KOPT-K1 (cell line): Measurements from ENCODE around the gene RCAN2.

Experiments used
- H3K27ac ChIP-seq: fragments of 200-600 bp; sonication (generic); 2 replicates; pipeline ENCODE4 v1.5.1; 2016; ENCODE audit warnings: antibody characterized with exemption, mild to moderate bottlenecking, low read depth, low read length; ENCODE audit not compliant: poor library complexity, severe bottlenecking
- H3K36me3 ChIP-seq: fragments of 200-600 bp; sonication (generic); 2 replicates; pipeline ENCODE4 v1.5.1; 2017; ENCODE audit warnings: antibody characterized with exemption, mild to moderate bottlenecking, low read length, moderate library complexity; ENCODE audit not compliant: insufficient read depth
- H3K9me3 ChIP-seq: fragments of 200-600 bp; sonication (generic); 2 replicates; pipeline ENCODE4 v1.5.1; 2017; ENCODE audit warnings: antibody characterized with exemption, low read length, mild to moderate bottlenecking; ENCODE audit not compliant: insufficient read depth, poor library complexity, severe bottlenecking

The RCAN2 gene

GRCh38 chr6:46505693-46506512 is 14.7 kb upstream of the RCAN2 start:
- Histone ChIP-seq H3K36me3 (no peaks in the 10 kb centered on the region), H3K27ac (no peak overlapping the region), H3K9me3 (no peaks in the 10 kb centered on the region)

DNA sequence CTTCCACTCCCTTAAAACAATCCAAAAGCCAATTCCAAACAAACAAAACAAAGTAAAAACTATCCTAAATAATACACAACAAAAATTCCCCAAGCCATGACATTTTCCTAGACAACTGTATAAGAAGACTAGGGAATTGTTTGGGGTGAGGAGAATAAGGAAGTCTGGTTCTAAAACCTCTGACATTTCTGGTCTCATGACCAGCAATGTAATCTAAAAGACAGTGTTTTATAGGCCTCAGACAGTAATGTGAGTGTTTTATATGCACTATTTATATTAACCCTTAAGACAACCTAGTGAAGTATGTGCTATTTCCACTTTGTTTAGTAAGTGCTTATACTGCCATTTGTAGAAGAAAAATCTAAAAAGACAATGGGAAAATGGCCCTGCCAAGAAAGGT is 13.0 kb upstream of the RCAN2 start:
- H3K27ac ChIP-seq, result no peak overlapping the region
- H3K36me3 ChIP-seq, result no peaks in the 10 kb centered on the region
- no peaks in the 10 kb centered on the region for H3K9me3 ChIP-seq

GRCh38 chr6:46502486-46503119 is 11.4 kb upstream of the RCAN2 start:
- H3K9me3 ChIP-seq, result no peaks in the 10 kb centered on the region
- H3K36me3 ChIP-seq, result no peaks in the 10 kb centered on the region
- no peak overlapping the region for H3K27ac ChIP-seq

DNA sequence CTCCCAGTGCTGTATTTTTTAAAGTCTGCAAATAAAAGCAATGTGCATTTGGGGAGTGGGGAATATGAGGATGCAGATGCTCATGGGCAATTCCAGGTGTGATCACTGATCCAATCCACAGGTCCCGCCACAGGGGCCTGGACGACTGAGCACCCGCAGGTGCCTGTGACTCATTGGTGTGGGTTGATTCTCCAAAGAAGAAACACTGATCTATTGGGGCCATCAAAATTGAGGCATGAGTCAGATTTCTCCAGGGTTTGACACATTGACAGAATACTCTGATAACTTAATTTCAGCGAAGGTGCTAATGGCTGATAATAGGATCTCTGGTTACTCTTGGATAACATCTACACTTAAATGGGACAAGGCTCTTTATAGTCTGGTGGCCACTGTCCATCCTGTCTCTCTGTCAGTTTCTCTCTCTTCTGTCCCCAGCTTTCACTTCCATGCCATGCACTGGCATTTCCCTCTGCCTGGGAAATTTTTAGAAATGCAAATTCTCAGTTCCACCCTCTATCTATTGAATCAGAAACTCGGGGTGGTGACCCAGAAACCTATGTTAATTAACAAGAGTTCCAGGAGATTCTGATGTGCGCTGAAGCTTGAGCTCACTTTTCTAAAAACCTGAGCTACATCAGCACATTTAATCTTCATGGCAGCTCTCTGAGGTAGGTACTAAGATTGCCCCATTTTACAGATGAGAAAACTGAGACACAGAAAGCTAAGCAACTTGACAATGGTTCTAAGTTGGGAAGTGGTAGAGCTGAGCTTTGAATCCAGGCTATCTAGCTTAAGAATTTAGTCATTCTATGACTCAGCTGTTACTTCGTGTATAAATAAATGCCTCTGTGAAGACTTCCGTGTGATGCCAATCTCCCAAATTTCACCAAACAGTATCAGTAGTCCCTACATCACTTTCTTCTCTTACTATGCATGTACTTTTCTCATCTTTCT is 10.2 kb upstream of the RCAN2 start:
- Histone ChIP-seq H3K27ac (no peak overlapping the region), H3K36me3 (no peaks in the 10 kb centered on the region), H3K9me3 (no peaks in the 10 kb centered on the region)

DNA sequence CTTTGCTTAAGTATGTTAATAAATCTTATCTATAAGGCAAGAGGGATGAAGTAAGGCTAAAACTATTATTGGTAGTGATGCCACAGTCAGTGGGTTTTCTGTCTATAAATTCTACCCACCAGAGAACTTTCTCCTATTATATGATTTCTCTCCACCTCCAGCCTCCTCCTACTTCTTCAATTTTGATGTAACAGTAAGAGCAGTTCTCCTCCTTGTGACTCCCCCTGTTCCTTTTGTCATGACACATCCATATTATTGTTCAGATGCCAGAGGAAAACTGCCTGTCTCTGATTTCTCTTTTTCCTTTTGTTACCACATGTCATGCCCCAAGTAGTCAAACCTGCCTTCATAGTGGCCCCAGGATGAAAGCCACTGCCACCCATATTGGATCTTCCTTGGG is 9.1 kb upstream of the RCAN2 start:
- Histone ChIP-seq H3K9me3 (no peaks in the 10 kb centered on the region), H3K36me3 (no peaks in the 10 kb centered on the region), H3K27ac (no peak overlapping the region)

GRCh38 chr6:46491628-46492547 is 639 bp upstream of the RCAN2 start:
- Histone ChIP-seq H3K9me3 (no peaks in the 10 kb centered on the region), H3K36me3 (no peaks in the 10 kb centered on the region), H3K27ac (no peak overlapping the region)

DNA sequence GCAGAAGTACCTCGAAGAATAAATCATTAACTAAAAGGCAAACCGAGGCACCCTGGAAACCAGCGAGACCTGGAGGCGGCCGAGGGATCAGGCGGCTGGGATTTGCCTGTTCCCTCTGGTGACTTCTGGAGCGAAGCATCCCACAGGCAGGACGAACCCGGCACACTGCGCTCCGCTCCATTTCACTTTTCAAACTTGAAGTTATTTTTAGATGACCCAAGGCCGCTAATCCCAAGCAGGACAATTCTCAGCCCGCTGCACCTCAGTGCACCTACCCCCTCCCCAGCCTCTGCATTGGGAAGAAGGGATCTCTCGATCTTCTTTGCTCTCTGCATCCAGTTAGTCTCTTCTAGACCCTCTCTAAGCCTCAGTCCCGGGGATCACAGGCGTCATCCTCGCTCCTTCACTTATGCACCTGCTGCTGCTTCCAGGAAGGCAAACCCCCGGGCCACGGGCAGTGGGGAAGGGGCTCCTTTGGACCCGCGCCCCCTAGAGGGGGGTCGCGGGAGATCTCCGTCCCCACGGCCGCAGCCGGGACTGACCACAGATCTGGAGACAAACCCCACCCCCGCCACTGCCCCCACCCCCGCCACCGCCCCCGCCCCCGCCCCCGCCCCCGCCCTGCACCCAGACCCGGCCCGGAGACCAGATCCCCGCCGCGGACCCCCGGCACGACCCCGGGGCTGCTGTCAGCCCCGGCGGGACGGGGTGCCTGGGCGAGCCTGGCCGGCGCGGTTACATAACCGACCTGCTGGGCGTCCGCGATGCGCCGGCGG is 636 bp downstream of the RCAN2 start:
- Histone ChIP-seq H3K27ac (no peak overlapping the region), H3K9me3 (no peaks in the 10 kb centered on the region), H3K36me3 (no peaks in the 10 kb centered on the region)

GRCh38 chr6:46486181-46486580 is 5.1 kb downstream of the RCAN2 start:
- H3K27ac ChIP-seq, result no peak overlapping the region
- H3K9me3 ChIP-seq, result no peaks in the 10 kb centered on the region
- no peaks in the 10 kb centered on the region for H3K36me3 ChIP-seq

- no peaks in the 10 kb centered on the region for H3K9me3 ChIP-seq
- no peak overlapping the region for H3K27ac ChIP-seq
- H3K36me3 ChIP-seq, result no peaks in the 10 kb centered on the region
These were observed 7.0 kb downstream of the RCAN2 start for GRCh38 chr6:46484081-46484820.

DNA sequence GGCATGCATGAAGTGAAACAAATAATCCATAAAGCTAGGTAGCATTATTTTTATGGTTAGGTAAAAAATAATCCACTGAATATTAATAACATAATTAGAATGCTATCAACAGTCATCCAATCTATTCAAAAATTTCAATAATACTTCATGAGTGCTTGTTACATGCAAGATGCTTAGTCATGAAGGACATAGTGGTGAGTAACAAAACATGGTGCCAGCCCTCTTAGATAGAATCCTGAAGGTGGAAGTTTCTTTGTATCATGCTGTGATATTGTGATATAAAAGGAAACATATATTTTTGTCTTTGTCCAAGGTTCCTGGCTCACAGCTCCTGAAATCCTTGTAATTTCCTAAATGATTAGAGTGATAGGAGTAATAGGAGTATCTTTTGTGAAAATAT is 14.9 kb downstream of the RCAN2 start:
- no peaks in the 10 kb centered on the region for H3K9me3 ChIP-seq
- no peaks in the 10 kb centered on the region for H3K36me3 ChIP-seq
- no peak overlapping the region for H3K27ac ChIP-seq

DNA sequence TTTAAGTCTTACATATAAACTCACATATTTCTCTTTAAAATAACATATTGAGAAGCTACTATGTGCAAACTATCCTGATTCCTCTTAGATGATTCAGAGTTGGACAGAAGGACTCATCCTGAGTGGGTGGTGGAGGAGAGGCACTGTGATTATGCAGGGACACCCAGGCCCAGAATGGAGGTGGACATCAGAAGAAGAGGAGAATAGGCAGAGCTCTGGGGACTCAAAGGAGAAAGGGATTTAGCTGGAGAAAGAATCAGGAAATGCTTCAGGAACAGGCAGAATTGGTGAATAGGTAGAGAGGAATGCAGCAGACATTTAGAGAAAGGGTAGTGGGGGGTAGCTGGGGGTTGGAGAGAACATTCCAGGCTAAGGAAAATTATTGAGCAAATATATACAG is 17.4 kb downstream of the RCAN2 start:
- Histone ChIP-seq H3K9me3 (no peaks in the 10 kb centered on the region), H3K27ac (no peak overlapping the region), H3K36me3 (no peaks in the 10 kb centered on the region)

- no peaks in the 10 kb centered on the region for H3K9me3 ChIP-seq
- H3K27ac ChIP-seq, result no peak overlapping the region
- H3K36me3 ChIP-seq, result no peaks in the 10 kb centered on the region
These were observed 19.0 kb downstream of the RCAN2 start for GRCh38 chr6:46472243-46472642.

DNA sequence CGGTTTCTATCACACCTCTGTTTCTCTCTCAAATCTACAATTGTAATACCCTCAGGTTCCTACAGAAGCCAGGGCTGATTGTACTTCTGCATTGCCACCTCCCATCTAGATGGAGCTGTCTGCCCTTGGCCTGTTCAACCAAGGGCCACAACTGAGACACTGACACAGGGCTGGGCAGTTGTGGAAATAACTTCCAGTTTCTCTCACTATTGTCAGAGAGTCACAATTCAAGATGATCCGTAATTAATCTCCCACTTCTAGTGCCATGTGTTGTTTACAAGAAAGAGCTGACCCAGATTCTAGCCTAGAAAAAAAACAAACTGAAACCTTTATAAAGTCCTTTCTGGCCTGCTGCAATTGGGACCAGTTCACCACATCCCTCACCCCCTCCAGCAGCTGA is 22.2 kb downstream of the RCAN2 start:
- no peak overlapping the region for H3K27ac ChIP-seq

More for the DNA sequence above, 22.2 kb downstream of the RCAN2 start:
- no peaks in the 10 kb centered on the region for H3K9me3 ChIP-seq
- no peaks in the 10 kb centered on the region for H3K36me3 ChIP-seq
